ENCODE measurements around the gene DDX47.

DNA sequence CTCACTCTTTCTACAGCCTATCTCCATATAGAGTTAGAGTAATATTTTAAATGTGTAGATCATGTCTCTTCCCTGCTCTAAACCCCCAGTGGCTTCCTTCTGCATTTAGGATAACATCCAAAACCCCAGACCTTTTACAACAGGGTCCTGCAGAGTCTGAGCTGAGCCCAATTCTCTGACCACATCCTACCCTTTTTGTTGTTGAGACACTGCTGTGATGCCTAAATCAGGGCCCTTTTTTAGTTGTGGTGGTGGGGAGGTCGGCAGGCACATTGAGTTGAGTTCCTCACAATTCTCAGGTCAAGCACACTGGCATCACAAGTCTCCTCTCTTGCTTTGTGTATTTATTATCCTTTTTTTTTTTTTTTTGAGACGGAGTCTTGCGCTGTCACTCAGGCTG is 1.8 kb upstream of the DDX47 start:
- TF ChIP-seq EZH2 (IDR thresholded peaks at IDR 0.05; ENCODE audit: low read depth): no peak
- TF ChIP-seq, protein P1, sequence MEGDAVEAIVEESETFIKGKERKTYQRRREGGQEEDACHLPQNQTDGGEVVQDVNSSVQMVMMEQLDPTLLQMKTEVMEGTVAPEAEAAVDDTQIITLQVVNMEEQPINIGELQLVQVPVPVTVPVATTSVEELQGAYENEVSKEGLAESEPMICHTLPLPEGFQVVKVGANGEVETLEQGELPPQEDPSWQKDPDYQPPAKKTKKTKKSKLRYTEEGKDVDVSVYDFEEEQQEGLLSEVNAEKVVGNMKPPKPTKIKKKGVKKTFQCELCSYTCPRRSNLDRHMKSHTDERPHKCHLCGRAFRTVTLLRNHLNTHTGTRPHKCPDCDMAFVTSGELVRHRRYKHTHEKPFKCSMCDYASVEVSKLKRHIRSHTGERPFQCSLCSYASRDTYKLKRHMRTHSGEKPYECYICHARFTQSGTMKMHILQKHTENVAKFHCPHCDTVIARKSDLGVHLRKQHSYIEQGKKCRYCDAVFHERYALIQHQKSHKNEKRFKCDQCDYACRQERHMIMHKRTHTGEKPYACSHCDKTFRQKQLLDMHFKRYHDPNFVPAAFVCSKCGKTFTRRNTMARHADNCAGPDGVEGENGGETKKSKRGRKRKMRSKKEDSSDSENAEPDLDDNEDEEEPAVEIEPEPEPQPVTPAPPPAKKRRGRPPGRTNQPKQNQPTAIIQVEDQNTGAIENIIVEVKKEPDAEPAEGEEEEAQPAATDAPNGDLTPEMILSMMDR (conservative IDR thresholded peaks at IDR 0.05): no peak
